K562 (cell line): Measurements from ENCODE around the gene EVL. TPM values are rescaled to one million over a fixed set of nuclear protein-coding genes. Genes with fewer than 3 reads are reported as not detected.

Experiments
- ATAC-seq: fragments of 200-7000 bp; cut with Tn5 transposase; 3 replicates; pipeline ENCODE4 v1.9.1; 2020; ENCODE audit warnings: moderate library complexity
- BruUV-seq: library from RNA; stranded (reverse); fragments of 400-500 nt; replicated peaks from 2 replicates; lab custom pipeline; 2021; lab: Mats Ljungman, UMichigan
- CTCF ChIA-PET: fragments of 300-600 bp; formaldehyde crosslinking; extraction: SDS; loops from one replicate; lab custom pipeline; 2021; ENCODE audit warnings: low intra/inter-chr PET ratio; lab: Yijun Ruan, JAX
- POLR2A ChIA-PET: fragments of 300-600, 350-650 bp; sonication (Branson Sonifier 250); formaldehyde crosslinking; extraction: SDS; loops from one replicate; lab custom pipeline; 2021; ENCODE audit warnings: antibody characterized with exemption, inconsistent platforms; lab: Yijun Ruan, JAX
- DNase-seq, 4 experiments: peaks; one replicate each; pipeline versions ENCODE4 v3.0.0 to v3.0.0-alpha.2; 2011 to 2018; ENCODE audit warnings: low spot score in 3 of 4, mixed read lengths in 3 of 4; ENCODE audit errors: extremely low read depth in 1 of 4
- FAIRE-seq: peaks from 2 replicates; lab custom pipeline; 2011; peaks lifted over from hg19 to GRCh38; lab: Jason Lieb, UNC
- H2AFZ ChIP-seq: 2 replicates; pipeline ENCODE4 v1.6.0; 2011; ENCODE audit warnings: low read depth, low read length, control low read depth, inconsistent platforms
- H3K27ac ChIP-seq: fragments of 200-600 bp; 3 replicates; pipeline ENCODE4 v1.8.0; 2011; ENCODE audit warnings: low read depth, mild to moderate bottlenecking, control low read depth, inconsistent platforms, low read length, moderate library complexity, mixed read lengths; ENCODE audit errors: extremely low read depth
- H3K27me3 ChIP-seq, 2 experiments: fragments of 300-600 bp in 1 of 2; 2 replicates in 1 of 2; 3 replicates in 1 of 2; pipeline versions ENCODE4 v1.6.0 to v1.8.0; 2011; ENCODE audit warnings: inconsistent platforms in 2 of 2, low read length in 2 of 2, mild to moderate bottlenecking in 1 of 2, mixed read lengths in 1 of 2, moderate library complexity in 1 of 2; ENCODE audit not compliant: control insufficient read depth in 2 of 2, insufficient read depth in 2 of 2
- H3K36me3 ChIP-seq: fragments of 300-600 bp; 3 replicates; pipeline ENCODE4 v1.8.0; 2011; ENCODE audit warnings: mild to moderate bottlenecking, low read length, inconsistent platforms; ENCODE audit not compliant: control insufficient read depth, insufficient read depth
- H3K4me1 ChIP-seq, 2 experiments: fragments of 200-600 bp in 1 of 2; replicated peaks in 1 of 2; 2 replicates in 1 of 2; 3 replicates in 1 of 2; pipeline versions ENCODE4 v1.5.1 to v1.8.0; 2011; ENCODE audit warnings: inconsistent platforms in 2 of 2, low read length in 2 of 2, mild to moderate bottlenecking in 1 of 2, mixed read lengths in 1 of 2, moderate library complexity in 1 of 2; ENCODE audit not compliant: control insufficient read depth in 2 of 2, insufficient read depth in 2 of 2
- H3K4me2 ChIP-seq: 2 replicates; pipeline ENCODE4 v1.6.1; 2011; ENCODE audit warnings: low read length, control low read depth, inconsistent platforms, mixed read lengths; ENCODE audit not compliant: insufficient read depth
- H3K4me3 ChIP-seq: fragments of 200-600 bp; sonication (generic), shearing (Covaris generic); 2 replicates; pipeline ENCODE4 v1.5.1; 2016; ENCODE audit warnings: control low read depth, inconsistent platforms
- H3K79me2 ChIP-seq: fragments of 200-600 bp; 3 replicates; pipeline ENCODE4 v1.8.0; 2011; ENCODE audit warnings: low read length, inconsistent platforms; ENCODE audit not compliant: control insufficient read depth, insufficient read depth
- H3K9ac ChIP-seq, 2 experiments: 2 replicates each; pipeline versions ENCODE4 v1.6.0 to v1.6.1; 2011; ENCODE audit warnings: low read depth in 2 of 2, low read length in 2 of 2, control low read depth in 1 of 2, inconsistent platforms in 1 of 2, mild to moderate bottlenecking in 1 of 2, mixed read lengths in 1 of 2; ENCODE audit not compliant: insufficient read depth in 1 of 2
- H3K9me1 ChIP-seq: one replicate; pipeline ENCODE4 v1.6.0; 2011; ENCODE audit warnings: inconsistent platforms, mild to moderate bottlenecking, low read length, moderate library complexity; ENCODE audit not compliant: control insufficient read depth, insufficient read depth
- H3K9me3 ChIP-seq: replicated peaks from 2 replicates; pipeline ENCODE4 v1.5.1; 2011; ENCODE audit warnings: low read depth, low read length, inconsistent platforms; ENCODE audit not compliant: control insufficient read depth, insufficient read depth
- H4K20me1 ChIP-seq: replicated peaks from 2 replicates; pipeline ENCODE4 v1.6.1; 2011; ENCODE audit warnings: low read length, inconsistent platforms, mixed read lengths; ENCODE audit not compliant: control insufficient read depth, insufficient read depth
- BRD4 ChIP-seq: fragments of 200-600 bp; sonication (generic); IDR thresholded peaks from 2 replicates; pipeline ENCODE4 v1.6.1; 2017; ENCODE audit warnings: inconsistent platforms
- CEBPZ ChIP-seq: fragments of 150-350 bp; IDR thresholded peaks from 2 replicates; pipeline ENCODE4 v1.6.1; 2014; ENCODE audit warnings: low read depth, mild to moderate bottlenecking, low read length, borderline replicate concordance
- COPS2 ChIP-seq: fragments of 450-650 bp; conservative IDR thresholded peaks from 2 replicates; pipeline ENCODE4 v1.6.1; 2016; ENCODE audit warnings: mild to moderate bottlenecking, moderate library complexity
- SMARCB1 ChIP-seq: IDR thresholded peaks from 2 replicates; pipeline ENCODE4 v1.6.1; 2011; ENCODE audit warnings: improper control_type of control experiment, low read depth; ENCODE audit not compliant: insufficient read length
- TSC22D4 ChIP-seq: fragments of 450-650 bp; IDR thresholded peaks from 2 replicates; pipeline ENCODE4 v1.6.1; 2016; ENCODE audit warnings: missing genetic modification characterization, missing biosample characterization, control low read depth
- ZNF253 ChIP-seq: fragments of 250-450 bp; sonication (Bioruptor Pico); conservative IDR thresholded peaks from 2 replicates; pipeline ENCODE4 v1.6.1; 2021; ENCODE audit warnings: mild to moderate bottlenecking
- ZNF311 ChIP-seq: fragments of 250-450 bp; sonication (Bioruptor Pico); IDR thresholded peaks from 2 replicates; pipeline ENCODE4 v1.4.0; 2020; ENCODE audit warnings: mild to moderate bottlenecking, moderate library complexity
- WGBS: fragments of 100-300 bp; shearing (Covaris generic); methylation state at CpG from one replicate; pipeline ENCODE4 v1.1.6; 2016; ENCODE audit warnings: low coverage, mixed read lengths; ENCODE audit not compliant: insufficient coverage; ENCODE audit errors: missing lambda C conversion rate; 5-methylcytosine and 5-hydroxymethylcytosine counted together
- in situ Hi-C: fragments of 300-500 bp; cut with MboI; formaldehyde crosslinking; loops from 4 replicates; pipeline ENCODE4 v1.15.0; 2018; ENCODE audit warnings: inconsistent platforms, mixed read lengths
- intact Hi-C: fragments of 100-400 bp; cut with micrococcal nuclease; formaldehyde crosslinking; loops from 2 replicates; pipeline ENCODE4 v1.14.2; 2022
- polyA plus RNA-seq, 8 experiments: library from polyadenylated mRNA; depleted of rRNA in 4 of 8; stranded (reverse) in 5 of 8; unstranded in 3 of 8; fragments of >200 nt; fragmentation: Nextera tagmentation in 2 of 8; fragmentation: Illumina TruSeq in 1 of 8; extraction: Ambion mirVana in 2 of 8; extraction: Trizol in 1 of 8; gene quantifications; 2 replicates each; pipeline versions ENCODE4 v1.2.1 to v1.2.3, GENCODE V29; 2011 to 2014; ENCODE audit warnings: inconsistent platforms in 1 of 8, missing spikeins in 1 of 8
- total RNA-seq, 7 experiments: library from RNA; depleted of rRNA in 6 of 7; stranded (reverse); fragments of >200 nt in 6 of 7; fragmentation: Illumina TruSeq in 2 of 7; extraction: Trizol in 2 of 7; gene quantifications; 2 replicates each; pipeline versions ENCODE4 v1.2.1 to v1.2.3, GENCODE V29; 2011 to 2021; ENCODE audit warnings: low replicate concordance in 1 of 7
- TF ChIP-seq, protein P1 (sequence below): fragments of 450-650 bp; IDR thresholded peaks from 2 replicates; pipeline ENCODE4 v1.6.1; 2014; ENCODE audit warnings: low read depth, mild to moderate bottlenecking, moderate library complexity, borderline replicate concordance
- TF ChIP-seq, protein P2 (sequence below): fragments of 250-450 bp; sonication (Bioruptor Pico); IDR thresholded peaks from 2 replicates; pipeline ENCODE4 v1.8.0; 2021; ENCODE audit warnings: moderate library complexity, mild to moderate bottlenecking, inconsistent platforms

EVL gene
- total and polyA plus RNA-seq, 9 of the 15 experiments (the other 6 are each of a cell fraction or from before 2014, with no cell fraction given) = 2.9 to 43.4 (median 23.9) TPM

DNA sequence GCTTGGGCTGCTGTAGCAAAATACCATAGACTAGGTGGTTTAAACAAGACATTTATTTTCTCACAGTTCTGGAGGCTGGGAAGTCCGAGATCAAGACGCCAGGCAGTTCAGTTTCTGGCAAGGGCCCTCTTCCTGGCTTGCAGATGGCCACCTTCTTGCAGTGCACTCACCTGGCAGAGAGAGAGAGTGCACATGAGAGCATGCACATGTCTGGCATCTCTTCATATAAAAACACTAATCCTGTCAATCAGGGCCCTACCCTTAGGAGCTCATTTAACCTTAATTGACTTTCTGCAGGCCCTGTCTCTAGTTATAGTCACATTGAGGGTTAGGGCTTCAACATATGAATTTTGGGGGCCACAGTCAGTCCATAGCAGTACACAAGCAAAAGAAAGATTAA is 12.4 kb upstream of the EVL start:
- CTCF ChIA-PET = no interaction called here
- ATAC-seq (no peak), FAIRE-seq (no peak), DNase-seq (no peak)
- Histone ChIP-seq H3K4me1 (peaks cover 0 to 4% of the 10 kb centered on the region in 2 experiments; a peak in 2 of 5 replicates), H3K9ac (no peak overlapping the region), H4K20me1 (no peaks in the 10 kb centered on the region), H3K9me3 (no peaks in the 10 kb centered on the region), H3K4me2 (no peak overlapping the region), H3K27me3 (no peaks in the 10 kb centered on the region), H3K36me3 (no peaks in the 10 kb centered on the region), H2AFZ (no peak overlapping the region), H3K27ac (no peak overlapping the region), H3K9me1 (no peaks in the 10 kb centered on the region), H3K79me2 (peaks cover 3% of the 10 kb centered on the region; the same call in 2 of the 3 replicates), H3K4me3 (no peak overlapping the region)
- BruUV-seq = no TSS peak
- TF ChIP-seq CEBPZ (no peak), BRD4 (no peak), SMARCB1 (no peak), ZNF311 (no peak), COPS2 (no peak), ZNF253 (CRISPR knock-in tag) (no peak), TSC22D4 (no peak)
- TF ChIP-seq, protein P1, sequence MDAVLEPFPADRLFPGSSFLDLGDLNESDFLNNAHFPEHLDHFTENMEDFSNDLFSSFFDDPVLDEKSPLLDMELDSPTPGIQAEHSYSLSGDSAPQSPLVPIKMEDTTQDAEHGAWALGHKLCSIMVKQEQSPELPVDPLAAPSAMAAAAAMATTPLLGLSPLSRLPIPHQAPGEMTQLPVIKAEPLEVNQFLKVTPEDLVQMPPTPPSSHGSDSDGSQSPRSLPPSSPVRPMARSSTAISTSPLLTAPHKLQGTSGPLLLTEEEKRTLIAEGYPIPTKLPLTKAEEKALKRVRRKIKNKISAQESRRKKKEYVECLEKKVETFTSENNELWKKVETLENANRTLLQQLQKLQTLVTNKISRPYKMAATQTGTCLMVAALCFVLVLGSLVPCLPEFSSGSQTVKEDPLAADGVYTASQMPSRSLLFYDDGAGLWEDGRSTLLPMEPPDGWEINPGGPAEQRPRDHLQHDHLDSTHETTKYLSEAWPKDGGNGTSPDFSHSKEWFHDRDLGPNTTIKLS = no peak
- TF ChIP-seq, protein P2, sequence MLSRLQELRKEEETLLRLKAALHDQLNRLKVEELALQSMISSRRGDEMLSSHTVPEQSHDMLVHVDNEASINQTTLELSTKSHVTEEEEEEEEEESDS (CRISPR knock-in tag) = no peak
- in situ Hi-C loops = no loop called here
- WGBS = 43% methylated on average over 2 of the region's 2 CpGs
- intact Hi-C loops = no loop called here
- POLR2A ChIA-PET = interaction anchor here (0.6 kb wide), 1 partner anchor 47 kb away, joined by 3 read pairs; no protein-coding TSS in a partner anchor
